HG03066 (cell line): Measurements from ENCODE around the gene NKX2-3.

Experiments
- ATAC-seq: cut with Tn5 transposase; IDR thresholded peaks from one replicate; pipeline ENCODE4 v1.9.1; 2021; ENCODE audit warnings: low read depth; ENCODE audit not compliant: unreplicated experiment

The NKX2-3 gene

DNA sequence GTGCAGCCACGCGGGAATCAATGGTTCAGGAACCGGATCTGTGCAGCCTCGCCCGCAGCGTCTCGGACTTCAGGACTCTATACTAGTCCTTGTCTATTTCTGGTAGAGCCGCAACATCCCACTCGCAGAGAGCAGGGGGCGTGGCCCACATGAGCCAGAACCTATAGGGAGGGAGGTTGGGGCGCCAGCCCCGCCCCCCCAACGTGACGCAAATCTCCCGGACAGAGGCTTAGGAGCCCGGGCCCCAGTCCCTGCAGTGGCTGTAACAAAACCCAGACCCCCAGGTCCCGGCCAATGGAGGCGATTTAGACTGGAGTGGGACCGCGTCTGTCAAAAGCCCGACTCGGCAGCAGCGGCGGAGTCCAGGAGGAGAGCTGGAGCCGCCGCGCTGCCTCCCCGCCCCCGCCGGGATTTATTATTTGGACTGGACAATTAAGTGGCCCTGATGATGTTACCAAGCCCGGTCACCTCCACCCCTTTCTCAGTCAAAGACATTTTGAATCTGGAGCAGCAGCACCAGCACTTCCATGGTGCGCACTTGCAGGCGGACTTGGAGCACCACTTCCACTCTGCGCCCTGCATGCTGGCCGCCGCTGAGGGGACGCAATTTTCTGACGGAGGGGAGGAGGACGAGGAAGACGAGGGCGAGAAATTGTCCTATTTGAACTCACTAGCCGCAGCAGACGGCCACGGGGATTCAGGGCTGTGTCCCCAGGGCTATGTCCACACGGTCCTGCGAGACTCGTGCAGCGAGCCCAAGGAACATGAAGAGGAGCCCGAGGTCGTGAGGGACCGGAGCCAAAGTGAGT, at the start of gene NKX2-3:
Gene NKX2-3 (plus strand): TSS at position 256 of the 809 bp plus-strand sequence. CDS start 190 bp downstream, at position 446.
- peak; percentile 54 for ATAC-seq

DNA sequence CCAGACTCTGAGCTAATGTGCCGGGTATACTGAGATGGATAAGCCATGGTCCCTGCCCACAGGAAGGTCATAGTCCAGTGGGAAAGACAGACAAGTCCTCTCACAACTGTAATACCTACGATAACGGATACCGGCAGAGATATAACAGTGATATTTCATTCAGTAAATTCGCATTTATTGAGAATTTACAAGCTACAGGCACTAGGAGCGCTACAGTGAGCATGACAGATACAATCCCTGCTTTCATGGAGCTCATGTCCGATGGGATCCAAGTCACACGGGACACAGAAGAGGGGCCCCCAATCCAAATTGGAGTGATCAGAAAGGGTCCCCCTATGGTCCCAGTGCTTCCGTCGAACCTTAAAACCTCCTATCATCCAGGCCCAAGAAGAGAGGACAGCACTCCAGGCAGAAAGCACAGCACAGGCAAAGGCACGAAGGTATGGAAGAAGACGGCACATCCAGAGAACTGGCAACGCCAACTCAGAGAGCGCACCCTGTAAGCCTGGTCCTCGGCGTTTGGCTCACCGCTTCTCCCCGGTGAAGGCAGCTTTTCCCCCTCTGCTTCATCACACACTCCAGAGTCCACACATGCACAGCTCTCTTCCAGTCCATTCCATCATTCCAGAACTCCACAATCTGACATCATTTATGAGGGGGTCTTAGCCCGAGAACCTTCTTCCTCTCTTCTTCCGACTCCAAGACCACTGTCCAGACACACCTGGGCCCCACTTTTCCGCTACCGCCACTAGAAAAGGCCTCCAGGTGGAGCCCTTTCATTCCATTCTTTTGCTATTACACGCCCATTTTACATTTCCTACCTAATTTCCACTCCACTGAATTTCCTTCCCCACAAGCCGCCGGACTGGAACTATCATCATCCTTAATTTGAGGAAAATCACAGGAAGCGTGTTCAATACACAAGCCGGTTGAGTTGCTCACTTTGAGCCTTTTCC, 47.8 kb upstream of the NKX2-3 start:
- ATAC-seq = no peak

DNA sequence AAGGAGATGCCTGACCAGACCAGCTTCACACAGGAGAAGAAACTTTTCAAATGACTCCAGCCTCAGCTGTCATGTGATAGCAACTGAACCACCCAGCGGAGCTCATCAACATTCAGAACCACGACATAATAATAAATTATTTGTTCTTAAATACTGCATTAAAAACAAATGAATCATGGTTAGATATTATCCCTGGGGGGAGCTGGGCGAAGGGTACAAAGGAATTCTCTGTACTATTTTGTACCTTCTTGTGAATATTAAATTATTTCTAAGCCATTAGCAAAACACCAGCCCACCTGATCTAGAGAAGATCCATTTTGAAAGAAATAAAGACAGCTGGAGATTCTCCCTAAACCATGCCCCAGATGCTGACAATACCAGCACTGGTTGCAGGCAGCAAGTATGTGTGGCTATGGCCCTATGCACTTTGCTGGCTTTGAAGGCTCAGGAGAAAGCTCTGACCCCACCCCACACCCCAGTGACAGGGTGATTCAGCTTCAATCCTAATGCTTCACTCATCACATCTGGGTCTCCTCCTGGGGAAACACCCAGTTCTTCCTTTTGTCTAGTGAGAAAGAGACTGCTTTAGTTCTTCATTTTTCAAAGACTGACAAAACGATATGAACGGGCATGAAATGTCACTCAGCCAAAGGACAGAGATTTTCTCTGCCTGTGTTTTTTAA, 45.5 kb upstream of the NKX2-3 start:
- ATAC-seq = no peak

DNA sequence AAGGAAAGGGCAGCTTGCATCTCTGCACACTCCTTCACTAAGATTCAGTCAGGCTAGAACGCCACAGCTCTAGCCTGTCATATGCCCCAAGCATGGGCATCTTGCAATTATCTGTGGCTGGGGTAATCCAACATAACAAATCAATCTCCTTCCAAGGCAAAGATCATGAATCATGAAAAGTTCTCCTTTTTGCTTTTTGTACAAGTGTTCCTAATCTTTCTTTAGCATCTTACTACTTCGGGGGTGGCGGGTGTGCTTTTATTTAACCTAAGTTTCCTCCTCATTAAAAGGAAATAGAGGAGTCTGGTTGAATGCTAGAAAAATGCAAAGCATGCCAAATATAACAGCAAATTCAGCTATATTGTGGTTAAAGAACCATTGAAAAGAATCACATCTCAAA, 43.5 kb upstream of the NKX2-3 start:
- no peak for ATAC-seq

DNA sequence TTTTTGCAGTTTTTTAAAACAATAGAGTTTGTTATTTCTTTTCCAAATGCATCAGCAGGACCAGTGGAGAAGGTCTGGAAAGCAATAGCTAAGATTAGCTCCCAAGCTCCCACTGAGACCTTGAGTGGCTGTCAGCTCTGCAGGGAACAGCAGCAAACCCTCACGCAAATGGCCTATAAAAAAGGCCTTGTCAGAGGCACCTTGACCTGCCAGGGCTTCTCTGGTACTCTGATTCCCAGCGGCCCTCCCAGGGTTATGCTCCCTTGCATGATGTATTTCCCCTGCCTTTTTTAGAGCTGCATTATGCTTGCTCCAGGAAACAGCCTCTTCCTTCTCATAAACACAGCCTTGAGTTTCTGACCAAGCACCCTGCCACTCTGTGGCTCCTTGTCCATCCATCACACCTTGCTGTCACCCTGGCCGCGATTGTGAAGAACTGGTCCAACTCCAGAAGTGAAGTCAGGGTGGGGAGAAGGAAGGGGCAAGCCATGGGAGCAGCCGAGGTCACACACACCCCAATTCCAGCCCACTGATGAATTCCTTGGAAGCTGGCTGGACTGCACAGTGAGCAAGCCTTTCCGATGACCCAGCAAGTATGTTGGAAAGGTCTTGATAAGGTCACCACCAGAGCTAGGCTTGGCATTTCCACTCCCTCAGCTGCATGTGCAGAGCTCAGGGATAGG, 35.3 kb upstream of the NKX2-3 start:
- ATAC-seq = no peak

DNA sequence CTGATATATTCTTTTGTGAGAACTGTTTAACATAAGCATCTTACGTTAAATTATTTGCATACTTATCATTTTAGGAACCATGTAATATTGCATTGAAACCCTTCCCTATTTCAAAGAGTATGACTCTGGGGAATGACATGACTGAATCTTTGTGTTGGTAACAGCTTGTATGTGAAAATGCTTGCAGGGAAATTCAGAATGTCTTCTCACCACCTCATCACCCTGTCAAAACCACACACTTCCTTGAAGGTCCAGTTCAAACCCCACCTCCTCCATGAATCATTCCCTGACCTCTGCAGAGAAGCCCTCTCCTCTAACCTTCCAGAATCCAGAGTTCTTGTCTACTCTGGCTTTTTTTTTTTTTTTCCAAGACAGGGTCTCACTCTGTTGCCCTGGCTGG, 26.3 kb upstream of the NKX2-3 start:
- ATAC-seq = no peak

DNA sequence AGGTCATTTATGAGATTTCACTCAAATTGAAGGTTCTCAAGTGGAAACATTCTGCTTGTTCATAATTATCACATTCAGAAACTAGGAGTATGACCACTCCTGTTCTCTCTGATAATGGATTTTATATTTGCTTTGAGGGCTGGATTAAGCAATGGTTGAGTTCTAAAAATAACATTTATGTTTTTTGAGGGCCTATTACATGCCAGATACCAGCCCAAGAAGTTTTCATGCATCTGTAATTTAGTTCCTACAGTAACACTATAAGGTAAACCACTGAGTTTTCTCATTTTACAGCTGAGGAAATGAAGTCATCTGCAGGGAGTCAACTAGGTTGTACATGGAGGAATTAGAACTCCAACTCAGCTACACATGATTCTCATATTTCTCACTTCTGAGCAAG, 25.5 kb upstream of the NKX2-3 start:
- ATAC-seq = no peak

DNA sequence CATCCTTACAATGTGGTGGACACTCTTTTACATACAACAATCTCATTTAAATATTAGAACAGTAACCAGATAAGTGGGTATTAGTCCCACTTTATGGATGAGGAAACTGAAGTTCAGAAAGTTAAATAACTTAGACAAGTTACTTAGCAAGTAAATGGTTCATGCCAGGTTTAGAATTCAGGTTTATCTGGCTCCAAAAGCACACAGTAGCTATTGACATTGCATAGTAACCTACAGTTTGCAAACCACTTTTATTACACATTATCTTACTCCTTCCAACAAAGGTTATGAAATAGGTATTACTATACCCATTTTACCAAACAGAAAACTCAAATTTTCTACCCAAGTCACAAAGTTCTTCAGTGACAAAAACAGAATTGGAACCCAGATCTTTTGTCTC, 19.7 kb upstream of the NKX2-3 start:
- ATAC-seq = no peak

DNA sequence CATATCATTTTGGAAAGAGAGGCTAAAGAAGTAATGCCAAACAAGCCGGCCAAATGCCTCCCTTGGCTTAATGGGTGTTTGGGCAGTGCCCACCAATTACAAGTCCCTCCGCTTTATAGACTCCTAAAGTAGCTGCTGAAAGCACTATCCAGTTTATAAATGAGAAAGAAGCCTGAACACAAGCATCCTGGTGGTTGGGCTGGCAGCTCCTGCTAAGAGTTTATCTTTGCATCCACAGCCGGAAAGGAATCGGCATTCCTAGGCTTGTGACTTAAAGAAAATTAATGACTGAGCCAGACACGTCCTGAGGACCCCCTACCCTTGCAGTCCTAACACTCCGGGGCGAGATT, 13.1 kb upstream of the NKX2-3 start:
- no peak for ATAC-seq

DNA sequence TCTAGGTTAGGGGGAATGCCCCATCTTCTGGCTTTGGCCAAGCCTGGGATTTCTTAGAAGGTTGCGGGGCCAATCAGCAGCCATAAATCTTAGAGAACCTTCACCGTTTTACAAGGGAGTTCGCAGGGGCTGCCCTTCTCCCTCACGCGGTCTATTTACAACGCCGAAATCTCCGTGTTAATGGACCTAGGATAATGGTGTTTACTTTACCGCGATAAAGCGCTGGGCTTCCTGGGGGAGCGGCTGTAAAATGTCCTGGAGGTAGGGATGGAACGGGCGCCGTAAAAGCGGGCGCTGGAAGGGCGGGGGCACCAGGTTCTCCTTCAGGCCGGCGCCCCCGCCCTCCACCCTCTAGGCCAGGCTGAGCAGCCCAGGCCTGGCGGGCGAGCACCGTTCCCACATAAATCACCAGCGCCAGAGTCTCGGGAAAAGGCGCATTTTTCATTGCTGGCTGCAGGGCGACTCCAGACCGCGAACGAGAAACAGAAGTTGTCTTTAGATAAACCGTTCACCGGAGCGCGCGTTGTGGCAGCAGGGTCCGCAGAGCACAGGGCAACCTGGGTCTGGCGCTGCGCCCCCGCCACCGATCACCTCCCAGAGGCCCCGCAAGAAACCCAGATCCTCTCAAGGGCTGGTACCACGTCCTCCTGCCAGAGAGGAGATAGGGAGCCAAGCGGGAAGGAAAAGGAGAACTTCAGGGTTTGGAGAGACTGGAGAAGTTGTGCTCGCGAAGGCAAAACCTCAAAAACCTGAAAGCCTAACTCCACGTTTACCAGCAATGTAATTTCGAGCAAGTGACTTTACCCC, 12.5 kb upstream of the NKX2-3 start:
- ATAC-seq = no peak

DNA sequence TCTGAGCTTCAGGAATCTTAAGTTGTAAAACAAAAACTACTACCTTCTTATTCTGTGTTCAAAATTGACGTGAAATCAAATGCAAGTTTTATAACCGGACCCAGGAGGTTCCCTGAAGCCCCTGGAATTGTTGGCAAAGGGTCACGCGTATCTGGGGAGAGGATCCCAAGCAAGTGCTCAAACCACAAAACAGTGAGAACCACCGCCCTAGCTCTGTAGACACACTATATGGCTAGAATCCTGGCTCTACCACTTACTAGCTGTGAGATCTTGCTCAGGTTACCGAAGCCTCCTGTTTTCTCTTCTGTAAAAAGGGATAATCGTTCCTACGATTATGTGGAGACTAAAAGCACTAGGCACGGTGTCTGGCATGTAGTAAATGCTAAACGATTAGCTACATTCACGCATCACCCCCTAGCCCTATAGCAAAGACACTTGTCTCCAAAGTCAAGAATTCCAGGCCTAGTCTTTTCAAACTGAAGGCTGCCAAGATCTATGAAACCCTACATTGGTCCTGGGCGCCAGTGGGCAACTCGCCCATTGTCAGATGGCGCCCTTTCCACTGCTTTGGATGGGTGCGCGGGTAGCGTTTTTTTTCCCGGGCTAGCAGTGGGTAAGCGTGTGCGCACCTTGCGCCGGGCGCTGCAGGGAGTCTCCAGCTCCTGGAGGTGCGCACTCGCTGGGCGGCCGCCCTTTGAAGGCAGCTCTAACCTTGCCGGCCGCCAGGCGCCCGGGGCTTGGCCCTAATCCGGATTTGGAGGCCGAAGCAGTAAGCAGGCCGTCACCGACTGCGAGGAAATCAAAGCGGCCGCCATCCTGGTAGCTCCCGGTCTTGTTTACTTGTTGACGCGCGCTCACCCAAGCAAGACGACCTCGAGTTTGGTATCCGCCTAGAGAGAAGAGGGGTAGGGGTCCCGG, 11.6 kb upstream of the NKX2-3 start:
- ATAC-seq = no peak

DNA sequence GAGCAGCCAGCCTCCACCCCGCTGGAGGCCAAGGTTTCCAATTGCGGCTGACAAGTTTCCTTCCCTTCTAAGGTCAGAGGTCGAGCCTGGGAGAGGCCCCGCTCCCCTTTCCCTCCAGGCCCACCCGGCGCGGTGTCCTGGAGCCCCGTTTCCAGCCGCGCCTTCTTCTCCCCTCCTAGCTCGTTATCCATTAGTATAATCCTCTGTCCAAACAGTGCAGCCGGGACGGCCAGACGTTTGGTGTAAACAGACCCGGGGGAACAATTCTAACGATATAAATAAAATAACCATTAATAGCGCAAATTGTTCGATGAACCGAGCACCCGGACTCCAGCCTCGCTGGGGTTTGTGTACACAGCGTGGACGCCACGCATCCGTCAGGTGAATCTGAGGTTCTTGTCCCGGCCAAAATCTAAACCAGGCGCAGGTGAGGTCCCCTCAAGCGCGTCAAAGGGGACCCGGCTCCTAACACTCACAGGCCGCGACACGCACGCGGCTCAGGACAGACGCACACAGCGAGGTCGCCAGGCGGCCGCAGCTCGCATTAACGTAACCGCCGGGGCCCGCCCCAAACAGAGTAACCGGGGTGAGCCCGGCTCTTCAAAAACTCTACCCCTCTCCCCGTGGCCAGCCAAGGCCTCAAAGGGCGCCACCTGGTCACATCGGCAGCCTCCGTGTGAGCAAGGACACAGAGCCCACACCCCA, 10.8 kb upstream of the NKX2-3 start:
- ATAC-seq = no peak

DNA sequence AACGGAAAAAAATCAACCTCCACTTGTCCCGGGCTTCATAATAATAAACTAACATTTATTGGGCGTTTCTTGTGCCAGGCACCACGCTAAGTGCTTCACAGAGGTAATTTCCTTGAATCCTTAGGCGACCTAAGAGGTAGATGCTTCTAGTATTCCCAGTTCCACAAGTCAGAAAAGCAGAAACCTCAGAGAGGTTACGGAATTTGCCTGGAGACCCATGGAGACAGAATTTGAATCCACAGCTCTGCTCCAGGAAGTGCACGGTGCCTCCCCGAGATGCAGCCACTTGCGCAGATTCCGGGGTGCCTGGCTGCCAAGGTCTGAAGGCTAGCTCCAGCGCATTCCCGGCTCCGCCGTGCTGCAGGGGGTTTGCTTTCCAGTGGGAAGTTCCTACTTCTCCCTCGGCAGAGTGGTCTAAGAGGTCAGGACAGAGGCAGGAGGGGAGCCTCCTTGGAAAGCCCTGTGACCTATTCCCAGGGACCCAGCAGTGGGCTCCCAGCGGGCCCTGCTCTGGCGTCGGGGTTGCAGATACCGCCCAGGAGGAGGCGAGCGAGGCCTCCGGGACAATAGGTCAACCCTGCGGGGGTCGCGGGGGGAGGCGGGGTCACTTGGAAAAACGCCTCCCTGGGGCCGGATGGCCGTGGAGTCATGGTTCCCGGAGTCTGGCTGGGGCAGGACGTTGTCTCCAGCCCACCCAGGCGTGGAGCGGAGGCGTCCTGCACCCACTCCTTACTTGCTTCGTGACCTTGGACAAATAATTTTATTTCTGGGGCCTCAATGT, 10.1 kb upstream of the NKX2-3 start:
- no peak for ATAC-seq

DNA sequence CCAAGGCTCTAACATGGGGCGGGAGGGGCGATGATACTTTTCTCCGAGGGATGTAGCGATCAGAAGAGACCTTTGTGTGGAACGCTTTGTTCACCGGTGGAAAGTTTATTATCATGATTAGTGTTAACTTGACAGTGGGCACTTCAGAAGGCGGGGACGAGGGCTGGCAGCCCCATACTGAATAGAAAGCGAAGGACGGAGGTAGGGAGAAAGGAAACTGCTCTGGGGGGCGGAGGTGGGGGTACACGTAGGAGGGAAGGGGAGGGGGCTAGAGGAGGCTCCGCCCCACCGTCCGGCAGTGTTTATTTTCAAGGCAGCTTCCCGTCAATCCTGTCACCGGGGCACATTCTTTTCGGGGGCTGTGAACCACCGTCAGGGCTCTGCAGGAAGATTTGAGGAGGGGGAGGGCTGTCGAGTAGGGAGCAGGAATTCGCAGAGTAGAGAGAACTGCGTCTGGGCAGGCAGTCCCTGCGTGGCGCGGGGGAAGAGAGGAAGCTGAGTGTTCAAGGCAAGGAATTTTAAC, 9.4 kb upstream of the NKX2-3 start:
- no peak for ATAC-seq

DNA sequence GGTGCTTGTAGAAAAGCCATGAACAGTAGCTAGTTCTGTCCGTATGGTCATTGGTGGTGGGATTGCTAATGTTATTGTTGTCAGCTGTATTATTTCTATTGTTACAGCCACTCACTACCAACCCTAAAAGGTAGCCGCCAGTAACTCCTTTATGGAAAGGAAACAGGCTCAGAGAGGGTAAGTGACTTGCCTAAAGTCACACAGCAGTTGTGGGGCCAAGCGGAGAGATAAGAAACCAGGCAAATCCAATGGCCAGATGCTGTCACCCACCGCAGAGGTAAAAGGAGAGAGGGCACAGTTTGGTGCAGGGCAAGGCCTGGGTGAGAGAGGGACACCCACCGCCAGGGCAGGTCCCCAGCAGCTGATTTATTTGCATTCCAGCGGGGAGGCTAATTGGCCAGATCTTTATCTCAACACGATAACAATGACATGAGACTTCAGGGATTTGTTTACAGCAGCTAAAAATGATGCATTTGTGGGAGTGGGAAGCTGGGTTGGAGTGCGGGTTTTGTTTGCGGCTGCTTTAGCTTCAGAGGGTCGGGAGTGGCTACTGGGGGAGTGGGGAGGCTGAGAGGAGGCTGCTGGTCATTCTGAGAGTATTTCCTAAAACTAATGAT, 8.6 kb upstream of the NKX2-3 start:
- no peak for ATAC-seq

DNA sequence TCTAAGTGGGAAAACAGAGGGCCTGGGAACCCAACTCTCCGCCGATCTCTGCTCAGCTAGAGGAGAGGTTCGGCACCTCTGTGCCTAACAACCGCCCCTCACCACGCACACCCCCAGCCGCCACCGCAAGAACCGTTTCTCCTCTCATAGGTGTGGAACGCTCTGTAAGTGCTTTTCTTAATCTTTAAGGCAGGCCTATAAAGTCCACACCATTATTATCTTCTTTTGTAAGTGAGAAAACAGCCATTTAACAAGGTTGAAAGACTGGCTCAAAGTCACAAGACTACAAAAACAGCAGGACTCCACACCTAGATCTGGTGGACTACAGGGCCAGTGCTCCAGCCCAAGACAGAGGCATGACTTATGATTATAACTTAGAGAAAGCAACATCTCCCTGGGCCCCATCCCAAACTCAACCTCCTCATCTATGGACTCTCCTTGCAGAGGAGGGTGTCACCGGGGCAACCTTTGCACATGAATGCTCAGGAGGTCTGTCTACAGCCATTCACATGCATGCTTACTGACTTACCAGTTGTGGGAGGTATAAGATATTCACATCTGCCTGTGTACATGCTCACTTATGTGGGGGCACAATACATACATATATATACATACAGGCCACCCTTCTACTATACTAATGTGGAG, 7.9 kb upstream of the NKX2-3 start:
- no peak for ATAC-seq
